ENCODE results near the gene SLC35C1. TPM values are rescaled to one million over a fixed set of nuclear protein-coding genes. Genes with fewer than 3 reads are reported as not detected.
"Not testable (repeated sequence)": the region's sequence is repeated elsewhere in the genome, so short reads cannot be mapped to it uniquely, and the experiment has no call there.

Gene SLC35C1
- total RNA-seq, 1 donor from 2014 or later, result 32.6 TPM

DNA sequence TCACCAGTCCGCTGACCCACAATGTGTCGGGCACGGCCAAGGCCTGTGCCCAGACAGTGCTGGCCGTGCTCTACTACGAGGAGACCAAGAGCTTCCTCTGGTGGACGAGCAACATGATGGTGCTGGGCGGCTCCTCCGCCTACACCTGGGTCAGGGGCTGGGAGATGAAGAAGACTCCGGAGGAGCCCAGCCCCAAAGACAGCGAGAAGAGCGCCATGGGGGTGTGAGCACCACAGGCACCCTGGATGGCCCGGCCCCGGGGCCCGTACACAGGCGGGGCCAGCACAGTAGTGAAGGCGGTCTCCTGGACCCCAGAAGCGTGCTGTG is 6.1 kb downstream of the SLC35C1 start:
- no peak for DNase-seq (ENCODE audit: low spot score)

DNA sequence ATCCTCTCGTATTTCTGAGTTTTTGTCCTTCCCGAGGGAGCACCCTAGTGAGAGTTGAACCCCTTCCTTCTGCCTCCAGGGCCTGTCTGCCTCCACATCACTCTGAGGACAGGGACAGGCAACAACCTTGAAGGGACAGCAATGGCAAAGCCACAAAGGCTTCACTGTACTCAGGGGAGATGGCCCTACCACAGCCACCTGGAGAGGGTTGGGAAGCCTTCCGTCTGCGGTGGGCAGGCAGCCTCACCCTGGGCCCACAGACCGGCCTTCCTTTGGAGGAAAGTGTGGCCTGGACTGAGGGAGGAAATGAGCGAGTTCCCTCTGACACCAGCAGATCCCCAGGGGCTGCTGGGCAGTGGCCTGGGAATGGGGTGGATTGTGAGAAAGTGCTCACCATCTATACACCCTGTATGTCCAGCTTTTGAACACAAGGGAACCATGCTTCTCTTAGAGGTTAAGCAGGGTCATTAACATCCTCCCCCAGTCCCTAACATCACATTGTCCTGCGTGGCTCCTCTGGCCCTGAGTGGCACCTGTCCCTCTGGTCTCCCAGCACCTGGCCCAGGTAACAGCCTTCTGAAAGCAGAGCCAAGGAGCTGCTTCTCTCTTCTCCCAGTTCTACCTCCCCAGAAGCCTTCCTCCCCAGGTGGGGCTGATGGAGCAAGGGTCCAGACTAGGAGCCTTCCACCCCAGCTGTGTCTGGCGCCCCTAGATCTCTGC is 6.8 kb downstream of the SLC35C1 start:
- DNase-seq (ENCODE audit: low spot score), result no peak

DNA sequence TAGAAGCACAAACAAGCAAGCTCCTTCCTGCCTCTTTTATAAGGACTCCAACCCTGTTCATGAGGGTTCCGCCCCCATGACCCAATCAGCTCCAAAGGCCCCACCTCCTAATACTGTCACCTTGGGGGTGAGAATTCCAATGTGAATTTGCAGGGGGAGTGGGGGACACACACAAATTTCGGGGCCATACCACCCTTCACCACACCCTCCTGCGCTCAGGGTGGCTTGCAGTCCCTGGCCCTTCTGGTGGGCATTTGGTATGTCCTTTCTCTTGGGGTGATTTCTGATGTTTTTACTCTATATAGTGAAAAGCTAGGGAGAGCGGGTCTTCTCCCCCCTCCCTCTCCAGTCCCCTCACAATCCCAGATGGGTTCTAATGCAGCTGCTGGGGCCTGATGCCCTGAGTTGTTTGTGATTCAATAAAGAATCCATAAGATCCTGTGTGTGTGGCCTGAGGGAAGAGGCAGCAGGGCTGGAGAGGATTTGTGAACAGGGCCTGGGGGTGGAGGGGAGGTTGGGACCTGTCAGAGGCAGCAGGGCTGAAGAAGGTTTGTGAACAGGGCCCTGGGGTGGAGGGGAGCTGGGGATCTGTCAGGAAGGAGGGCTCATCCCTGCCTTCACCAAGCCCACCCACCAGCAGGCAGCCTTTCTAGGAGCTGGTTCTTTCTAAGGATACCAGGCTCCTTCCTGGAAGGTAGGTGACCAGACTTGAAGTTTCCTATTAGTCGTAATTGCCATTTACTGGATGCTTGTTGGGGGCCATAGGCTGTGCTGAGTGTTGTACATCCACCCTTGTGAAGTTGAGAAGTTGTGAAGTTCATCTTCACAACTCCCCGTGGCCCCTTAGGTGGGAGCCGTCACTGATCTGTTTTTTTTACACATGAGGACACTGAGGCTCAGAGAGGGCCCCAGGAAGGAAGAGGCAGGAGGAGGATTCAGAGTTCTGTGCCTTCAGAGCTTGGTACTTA is 7.9 kb downstream of the SLC35C1 start:
- no peak for DNase-seq (ENCODE audit: low spot score)

DNA sequence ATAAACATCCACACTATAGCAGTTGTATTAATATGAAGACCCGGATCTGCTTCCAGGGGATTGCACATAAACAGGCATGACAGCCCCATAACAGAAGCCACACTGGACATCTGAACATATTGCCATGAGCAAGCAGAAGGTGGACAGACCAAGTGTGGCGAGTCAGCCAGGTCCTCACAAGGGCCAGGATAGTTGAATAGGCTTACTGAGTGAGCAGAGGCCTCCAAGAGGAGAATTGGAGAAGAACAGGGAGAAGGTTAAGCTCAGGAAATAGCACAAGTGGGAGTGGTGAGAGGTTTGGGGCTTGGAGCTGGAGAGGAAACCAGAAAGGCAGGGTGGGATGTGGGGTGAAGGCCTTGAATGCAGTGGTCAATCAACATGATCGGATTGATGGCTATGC is 10.8 kb downstream of the SLC35C1 start:
- DNase-seq (ENCODE audit: low spot score), result no peak

DNA sequence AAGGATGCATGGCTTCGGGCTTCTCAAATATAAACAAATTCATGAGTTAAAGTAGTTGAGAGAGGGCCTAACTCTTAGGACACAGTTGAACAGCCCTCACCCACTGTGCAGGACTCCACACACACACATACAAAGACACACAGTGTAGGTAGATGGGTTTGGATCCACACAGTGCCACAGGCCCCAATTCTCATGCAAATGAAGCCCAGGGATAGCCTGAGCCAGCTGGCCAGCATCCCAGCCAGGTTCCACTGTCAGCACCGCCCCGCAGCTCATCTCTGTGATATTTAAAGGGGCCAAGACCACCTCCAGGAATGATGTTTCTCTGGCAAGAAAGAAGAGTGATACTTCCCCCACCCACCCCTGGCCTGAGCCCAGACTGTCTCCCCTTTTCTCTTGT is 11.7 kb downstream of the SLC35C1 start:
- no peak for DNase-seq (ENCODE audit: low spot score)

DNA sequence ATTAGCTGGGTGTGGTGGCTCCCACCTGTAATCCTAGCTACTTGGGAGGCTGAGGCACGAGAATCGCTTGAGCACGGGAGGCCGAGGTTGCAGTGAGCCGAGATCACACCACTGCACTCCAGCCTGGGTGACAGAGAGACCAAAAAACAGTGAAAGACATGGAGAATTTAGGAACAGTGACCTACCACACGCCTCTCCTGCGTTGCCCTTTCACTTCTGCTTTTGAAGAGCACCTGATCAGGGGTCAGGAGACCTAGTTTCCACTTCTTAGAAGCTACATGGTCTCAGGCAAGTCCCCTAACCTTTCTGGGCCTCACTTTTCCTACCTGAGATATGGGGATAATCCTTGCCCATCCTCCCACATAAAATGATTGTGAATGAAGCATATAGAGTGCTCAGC is 12.2 kb downstream of the SLC35C1 start:
- DNase-seq (ENCODE audit: low spot score), result no peak

DNA sequence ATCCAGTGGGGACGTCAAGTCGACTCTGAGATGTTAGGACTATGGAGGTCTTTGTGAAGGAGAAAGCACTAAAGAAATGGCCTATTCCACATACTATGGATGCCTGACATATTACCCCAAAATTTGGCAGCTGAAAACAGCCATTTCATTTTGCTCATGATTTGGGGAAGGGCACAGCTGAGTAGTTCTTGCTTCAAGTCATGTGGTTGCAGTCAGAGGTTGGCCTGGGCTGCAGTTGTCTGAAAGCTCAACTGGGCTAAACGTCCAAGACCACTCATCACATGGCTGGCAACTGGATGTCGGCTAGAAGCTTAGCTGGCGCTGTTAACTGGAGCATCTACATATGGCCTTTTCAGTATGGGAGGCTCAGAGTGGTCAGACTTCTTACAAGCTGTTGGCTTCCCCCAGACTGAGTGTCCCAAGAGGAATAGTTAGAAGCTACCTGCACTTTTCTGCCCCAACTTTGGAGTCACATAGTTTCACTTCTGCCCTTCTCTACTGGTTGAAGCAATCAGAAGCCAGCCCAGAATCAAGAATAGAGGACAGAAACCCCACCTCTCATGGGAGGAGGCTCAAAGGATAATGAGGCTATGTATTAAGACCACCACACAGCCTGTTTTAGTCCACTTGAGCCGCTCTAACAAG is 14.1 kb downstream of the SLC35C1 start:
- DNase-seq (ENCODE audit: low spot score), result no peak

DNA sequence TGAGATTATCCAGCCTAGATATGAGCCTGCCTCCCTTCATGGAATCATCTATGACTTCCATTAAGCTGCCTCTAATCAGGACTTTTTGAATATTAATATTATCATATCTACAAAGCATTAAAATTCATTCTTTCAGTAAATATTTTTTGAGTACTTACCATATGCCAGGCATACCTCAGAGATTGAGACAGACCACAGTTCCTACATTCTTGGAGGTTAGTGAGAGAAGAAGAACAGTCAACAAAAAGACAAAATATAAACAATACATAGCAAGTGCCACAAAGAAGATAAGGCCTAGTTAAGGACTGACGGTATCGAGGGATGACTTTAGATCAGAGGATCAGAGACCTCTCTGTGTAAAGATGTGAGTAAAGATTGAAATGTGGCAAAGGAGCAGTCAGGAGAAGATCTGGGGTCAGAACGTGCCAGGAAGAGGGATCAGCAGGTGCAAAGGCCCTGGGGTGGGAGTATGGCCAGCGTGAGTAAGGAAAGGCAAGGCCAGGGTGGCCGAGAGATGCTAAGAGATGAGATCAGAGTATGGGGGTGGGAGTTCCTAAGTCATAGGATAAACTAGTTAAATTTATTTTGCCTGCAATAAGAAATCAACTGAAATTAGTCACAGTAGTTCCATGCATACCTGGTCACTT is 15.4 kb downstream of the SLC35C1 start:
- no peak for DNase-seq (ENCODE audit: low spot score)

DNA sequence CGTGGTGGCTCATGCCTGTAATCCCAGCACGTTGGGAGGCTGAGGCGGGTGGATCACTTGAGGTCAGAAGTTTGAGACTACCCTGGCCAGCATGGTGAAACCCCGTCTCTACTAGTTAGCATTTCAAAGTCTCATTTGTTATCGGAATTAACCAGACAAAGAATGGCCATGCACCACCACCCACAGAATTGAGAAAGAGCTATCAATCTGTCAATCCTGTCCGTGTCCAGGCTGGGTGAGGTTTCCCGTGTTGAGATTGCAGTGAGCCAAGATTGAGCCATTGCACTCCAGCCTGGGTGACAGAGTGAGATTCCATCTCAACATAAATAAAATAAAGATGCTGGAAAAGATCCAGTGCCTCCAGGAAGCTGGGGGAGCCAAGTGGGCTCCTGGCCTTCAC is 21.5 kb downstream of the SLC35C1 start:
- DNase-seq (ENCODE audit: low spot score), result not testable (repeated sequence)

DNA sequence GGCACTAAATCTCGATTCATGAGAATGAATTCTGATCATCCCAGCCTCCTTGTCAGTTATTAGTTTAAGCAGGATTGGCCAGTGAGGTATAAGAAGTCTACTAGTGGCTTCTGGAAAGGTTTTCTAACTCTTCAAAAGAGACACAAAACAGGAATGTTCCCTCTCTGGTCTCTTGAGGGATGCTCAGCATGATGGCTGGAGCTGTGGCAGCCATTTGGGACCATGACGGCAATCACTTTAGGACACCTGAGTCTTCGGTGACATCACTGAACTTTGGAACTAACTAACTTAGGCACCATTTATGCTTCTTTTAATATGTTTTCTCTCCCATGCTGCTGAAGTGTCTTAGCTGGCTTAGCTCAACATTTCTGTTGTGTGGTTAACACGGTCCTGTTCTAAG is 22.2 kb downstream of the SLC35C1 start:
- no peak for DNase-seq (ENCODE audit: low spot score)

DNA sequence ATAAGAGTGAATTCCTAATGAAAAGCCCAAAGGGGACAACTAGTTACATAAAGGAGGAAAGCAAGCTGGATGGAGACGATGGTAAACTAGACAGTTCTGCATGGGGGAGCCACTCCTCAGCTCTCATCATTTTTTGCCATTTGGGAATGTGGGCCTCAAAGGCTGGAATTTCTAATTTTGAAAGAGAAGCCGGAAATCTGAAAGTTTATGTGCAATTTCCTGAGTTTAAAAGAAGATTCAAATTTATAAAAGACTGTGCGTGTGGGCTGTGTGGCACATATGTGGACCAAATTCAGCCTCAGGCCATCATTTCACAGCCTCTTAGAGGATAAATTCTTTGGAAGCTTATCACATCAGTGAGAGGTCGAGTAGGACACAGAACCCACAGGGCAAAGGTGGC is 24.0 kb downstream of the SLC35C1 start:
- no peak for DNase-seq (ENCODE audit: low spot score)

DNA sequence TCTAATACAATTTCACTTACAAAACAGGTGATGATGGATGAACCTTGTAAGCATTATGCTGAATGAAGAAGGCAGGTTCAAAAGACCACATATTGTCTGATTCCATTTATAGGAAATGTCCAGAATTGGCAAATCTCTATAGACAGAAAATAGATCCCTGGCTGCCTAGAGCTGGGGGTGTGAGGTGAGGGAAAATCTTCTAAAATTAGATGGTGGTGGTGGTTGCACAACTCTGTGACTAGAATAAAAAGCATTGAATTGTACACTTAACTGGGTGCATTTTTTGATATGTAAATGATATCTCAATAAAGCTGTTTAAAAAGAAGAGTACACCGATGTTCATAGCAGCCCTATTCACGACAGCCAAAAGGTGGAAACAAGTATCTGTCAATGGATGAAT is 25.6 kb downstream of the SLC35C1 start:
- no peak for DNase-seq (ENCODE audit: low spot score)

DNA sequence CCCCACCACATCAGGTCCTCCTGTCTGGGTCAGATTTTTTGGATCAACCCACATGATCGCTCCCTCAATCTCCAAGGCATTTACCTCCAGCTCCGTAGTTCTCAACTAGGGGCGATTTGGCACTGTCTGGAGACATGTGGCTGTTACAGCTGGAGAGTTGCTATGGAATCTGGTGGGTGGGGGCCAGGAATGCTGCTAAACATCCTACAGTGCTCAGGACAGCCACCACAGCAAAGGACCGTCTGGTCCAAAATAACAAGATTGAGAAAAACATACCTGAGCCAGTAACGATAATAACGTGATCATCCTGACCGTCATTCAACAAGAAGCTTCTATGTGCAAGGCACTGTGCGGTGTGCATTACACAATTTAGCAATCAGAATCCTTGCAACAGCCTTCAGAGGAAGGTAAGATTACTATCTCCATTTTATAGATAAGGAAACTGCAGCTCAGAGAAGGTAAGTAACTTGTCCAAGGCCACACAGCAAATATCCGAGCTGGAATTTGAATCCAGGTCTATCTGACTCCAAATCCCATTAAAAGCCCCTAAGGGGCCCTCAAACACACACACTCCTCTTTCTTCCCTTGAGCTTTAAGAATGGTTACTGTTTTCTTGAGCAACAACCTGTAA is 28.0 kb downstream of the SLC35C1 start:
- DNase-seq (ENCODE audit: low spot score), result no peak

DNA sequence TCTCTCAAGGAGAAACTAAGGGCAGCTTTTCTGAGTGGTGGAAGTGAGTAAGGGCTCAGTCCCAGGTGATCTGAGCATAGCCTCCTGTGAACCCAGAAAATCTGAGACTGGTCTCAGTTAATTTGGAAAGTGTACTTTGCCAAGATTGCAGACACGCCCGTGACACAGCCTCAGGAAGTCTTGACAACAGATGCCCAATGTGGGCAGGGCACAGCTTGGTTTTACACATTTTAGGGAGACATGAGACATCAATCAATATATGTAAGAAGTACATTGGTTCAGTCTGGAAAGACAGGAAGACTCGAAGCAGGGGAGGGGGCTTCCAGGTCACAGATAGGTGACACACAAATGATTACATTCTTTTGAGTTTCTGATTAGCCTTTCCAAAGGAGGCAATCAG is 28.8 kb downstream of the SLC35C1 start:
- no peak for DNase-seq (ENCODE audit: low spot score)

DNA sequence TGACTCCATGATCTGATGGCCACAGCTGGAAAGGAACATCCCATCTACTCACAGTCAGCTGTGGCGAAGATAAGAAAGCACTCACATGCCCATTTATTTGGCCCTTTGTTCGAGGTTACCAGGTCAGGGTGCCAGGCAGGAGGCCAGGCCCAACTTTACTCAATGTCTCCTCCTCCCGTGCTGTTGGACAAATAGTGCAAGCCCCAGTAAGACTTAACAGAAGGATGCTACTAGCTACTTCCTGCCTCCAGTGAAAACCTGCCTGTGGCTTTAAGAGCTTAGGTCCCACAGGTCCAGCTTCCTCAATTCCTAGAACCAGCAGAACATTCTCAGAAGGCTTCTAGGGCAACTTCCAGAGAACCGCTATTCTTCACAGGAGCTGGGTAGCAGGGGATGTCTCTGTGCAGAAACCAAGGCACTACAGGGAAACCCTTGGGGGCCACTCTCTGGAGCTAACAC is 29.4 kb downstream of the SLC35C1 start:
- no peak for DNase-seq (ENCODE audit: low spot score)

DNA sequence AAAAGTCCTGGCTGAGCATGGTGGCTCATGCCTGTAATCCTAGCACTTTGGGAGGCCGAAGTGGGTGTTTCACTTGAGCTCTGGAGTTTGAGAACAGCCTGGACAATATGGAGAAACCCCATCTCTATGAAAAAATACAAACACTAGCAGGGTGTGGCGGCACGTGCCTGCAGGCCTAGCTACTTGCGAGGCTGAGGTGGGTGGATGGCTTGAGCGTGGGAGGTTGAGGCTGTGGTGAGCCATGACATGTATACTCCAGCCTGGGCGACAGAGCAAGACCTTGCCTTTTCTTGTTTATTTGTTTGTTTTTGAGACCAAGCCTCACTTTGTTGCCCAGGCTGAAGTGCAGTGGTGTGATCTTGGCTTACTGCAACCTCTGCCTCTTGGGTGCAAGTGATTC is 34.3 kb downstream of the SLC35C1 start:
- no peak for DNase-seq (ENCODE audit: low spot score)

DNA sequence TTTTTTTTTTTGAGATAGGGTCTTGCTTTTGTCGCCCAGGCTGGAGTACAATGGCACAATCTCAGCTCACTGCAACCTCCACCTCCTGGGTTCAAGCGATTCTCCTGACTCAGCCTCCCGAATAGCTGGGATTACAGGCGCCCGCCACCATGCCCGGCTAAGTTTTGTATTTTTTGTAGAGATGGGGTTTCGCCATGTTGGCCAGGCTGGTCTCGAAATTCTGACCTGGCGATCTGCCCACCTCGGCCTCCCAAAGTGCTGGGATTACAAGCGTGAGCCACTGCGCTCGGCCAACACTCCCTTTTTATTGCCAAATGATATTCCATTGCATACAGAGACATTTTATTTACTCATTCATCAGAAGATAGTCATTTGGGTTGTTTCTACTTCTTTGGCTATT is 35.3 kb downstream of the SLC35C1 start:
- DNase-seq (ENCODE audit: low spot score), result not testable (repeated sequence)

DNA sequence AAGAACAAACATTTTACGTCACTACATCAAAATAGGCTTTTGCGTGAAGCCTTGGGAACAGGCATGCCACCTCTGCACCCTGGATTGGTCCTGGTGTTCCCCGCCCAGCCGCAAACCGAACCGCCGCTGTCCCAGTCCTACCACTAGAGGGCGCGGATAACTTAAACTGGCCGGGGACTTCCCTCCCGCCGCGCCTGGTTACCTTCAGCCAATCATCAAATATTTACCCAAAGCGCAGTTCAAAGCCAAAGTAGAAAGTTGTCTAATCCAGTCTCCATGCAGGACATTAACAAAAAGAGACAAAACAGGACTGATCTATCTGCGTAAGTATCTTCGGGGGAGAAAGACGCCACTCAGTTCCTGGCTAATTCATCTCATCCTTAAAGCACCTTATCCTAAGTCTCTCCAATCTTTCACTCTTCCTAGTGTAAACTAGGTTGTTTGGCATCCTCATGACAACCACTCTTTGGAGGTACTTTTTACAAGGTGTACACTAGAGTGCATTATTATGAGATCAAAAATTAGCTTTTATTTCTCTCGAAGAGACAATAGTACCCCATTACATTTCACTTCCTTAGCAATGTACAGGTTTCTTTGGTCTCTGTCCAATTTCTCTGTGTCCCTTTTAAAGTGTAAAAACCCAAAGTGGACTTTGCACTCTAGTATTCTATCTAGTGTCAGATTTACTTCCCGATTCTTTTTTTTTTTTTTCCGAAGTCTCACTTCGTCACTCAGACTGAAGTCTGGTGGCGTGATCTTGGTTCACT is 38.4 kb downstream of the SLC35C1 start:
- peak; percentile 94 for DNase-seq (ENCODE audit: low spot score)

DNA sequence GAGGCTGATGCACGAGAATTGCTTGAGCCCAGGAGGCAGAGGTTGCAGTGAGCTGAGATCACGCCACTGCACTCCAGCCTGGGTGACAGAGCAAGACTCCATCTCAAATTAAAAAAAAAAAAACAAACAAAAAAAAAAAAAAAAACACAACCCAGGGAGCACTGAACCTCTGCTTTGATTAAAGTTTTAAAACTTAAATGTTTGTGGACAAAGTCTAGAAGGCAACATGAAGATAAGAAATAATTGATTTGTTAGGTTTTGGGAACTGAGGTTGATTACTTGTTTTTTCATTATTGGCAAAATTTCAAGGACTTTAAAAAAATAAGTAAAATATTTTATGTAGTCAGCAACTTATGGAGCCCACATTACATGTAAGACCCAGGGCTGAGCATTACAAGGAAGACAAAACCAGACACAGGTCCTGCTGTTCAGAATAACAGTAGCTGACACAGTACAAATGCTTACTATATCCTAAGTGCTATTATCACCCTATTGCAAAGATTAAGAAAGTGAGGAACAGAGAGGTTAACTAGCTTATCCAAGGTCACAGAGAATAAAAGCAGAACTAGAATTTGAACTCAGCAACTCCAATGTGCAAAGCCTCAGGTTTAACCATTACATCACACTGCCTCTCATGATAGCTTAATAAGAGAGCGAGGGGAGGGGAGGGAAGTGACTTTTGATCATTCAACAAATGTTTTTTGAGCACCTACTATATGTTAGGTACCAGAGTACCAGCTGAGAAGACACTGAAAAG is 40.1 kb downstream of the SLC35C1 start:
- no peak for DNase-seq (ENCODE audit: low spot score)

DNA sequence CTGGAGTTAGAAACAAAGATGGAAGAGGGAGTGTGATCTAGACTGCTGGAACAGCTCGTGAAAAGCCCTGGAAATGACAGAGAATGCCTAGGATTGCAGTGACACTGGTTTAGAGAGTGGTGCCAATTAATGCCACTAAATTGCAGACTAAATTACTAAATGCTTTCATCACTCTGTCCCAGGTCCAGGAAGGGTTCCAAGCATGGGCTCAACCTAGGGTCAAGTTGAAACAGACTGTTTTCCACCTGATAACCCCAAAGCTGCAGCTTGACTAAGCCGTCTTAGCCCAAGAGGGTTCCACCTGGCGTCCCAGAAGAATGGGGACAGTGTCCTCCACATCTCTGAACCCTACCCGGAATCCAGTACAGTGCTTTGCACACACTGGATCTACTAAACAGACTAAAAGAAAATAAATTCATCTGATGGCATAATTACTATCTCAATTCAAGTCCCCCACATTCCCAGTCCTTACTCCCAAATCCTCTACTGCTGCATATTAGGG is 41.3 kb downstream of the SLC35C1 start:
- no peak for DNase-seq (ENCODE audit: low spot score)

Measured in mucosa of gallbladder (tissue), 1 donor.